ENCODE measurements around the gene JSRP1.

JSRP1 gene

GRCh38 chr19:2236064-2236313 is 20.2 kb downstream of the JSRP1 start:
- H3K27ac ChIP-seq = peak overlapping the region; percentile 88 to 98
- peak overlapping the region; percentile 70 to 73 for H3K4me3 ChIP-seq
- H3K36me3 ChIP-seq = peaks cover 0 to 37% (median 27%) of the 10 kb centered on the region in 3 donors
- no peaks in the 10 kb centered on the region for H3K9me3 ChIP-seq
- no peak for DNase-seq
- H3K4me1 ChIP-seq = peaks cover 0 to 66% (median 49%) of the 10 kb centered on the region in 4 donors
- no peaks in the 10 kb centered on the region for H3K27me3 ChIP-seq
- TF ChIP-seq, protein P1, sequence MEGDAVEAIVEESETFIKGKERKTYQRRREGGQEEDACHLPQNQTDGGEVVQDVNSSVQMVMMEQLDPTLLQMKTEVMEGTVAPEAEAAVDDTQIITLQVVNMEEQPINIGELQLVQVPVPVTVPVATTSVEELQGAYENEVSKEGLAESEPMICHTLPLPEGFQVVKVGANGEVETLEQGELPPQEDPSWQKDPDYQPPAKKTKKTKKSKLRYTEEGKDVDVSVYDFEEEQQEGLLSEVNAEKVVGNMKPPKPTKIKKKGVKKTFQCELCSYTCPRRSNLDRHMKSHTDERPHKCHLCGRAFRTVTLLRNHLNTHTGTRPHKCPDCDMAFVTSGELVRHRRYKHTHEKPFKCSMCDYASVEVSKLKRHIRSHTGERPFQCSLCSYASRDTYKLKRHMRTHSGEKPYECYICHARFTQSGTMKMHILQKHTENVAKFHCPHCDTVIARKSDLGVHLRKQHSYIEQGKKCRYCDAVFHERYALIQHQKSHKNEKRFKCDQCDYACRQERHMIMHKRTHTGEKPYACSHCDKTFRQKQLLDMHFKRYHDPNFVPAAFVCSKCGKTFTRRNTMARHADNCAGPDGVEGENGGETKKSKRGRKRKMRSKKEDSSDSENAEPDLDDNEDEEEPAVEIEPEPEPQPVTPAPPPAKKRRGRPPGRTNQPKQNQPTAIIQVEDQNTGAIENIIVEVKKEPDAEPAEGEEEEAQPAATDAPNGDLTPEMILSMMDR (IDR thresholded peaks at IDR 0.05) = no peak
- intact Hi-C loops (cut with DNase I; ENCODE audit: low total_unique reads) = loop anchor here (5.0 kb wide), 3 partner anchors 36 to 156 kb away; no protein-coding TSS in a partner anchor

GRCh38 chr19:2235381-2236063 is 20.7 kb downstream of the JSRP1 start:
- H3K4me3 ChIP-seq = peak overlapping the region; percentile 70 to 73
- TF ChIP-seq, protein P1 (IDR thresholded peaks at IDR 0.05) = no peak
- intact Hi-C loops (cut with DNase I; ENCODE audit: low total_unique reads) = loop anchor here (5.0 kb wide), 3 partner anchors 37 to 157 kb away; no protein-coding TSS in a partner anchor
- H3K27ac ChIP-seq = peak overlapping the region; percentile 88 to 98
- peaks cover 0 to 41% (median 31%) of the 10 kb centered on the region in 3 donors for H3K36me3 ChIP-seq
- DNase-seq = no peak
- no peaks in the 10 kb centered on the region for H3K27me3 ChIP-seq
- no peaks in the 10 kb centered on the region for H3K9me3 ChIP-seq
- H3K4me1 ChIP-seq = peaks cover 0 to 61% (median 45%) of the 10 kb centered on the region in 4 donors

GRCh38 chr19:2234996-2235380 is 21.2 kb downstream of the JSRP1 start:
- no peaks in the 10 kb centered on the region for H3K27me3 ChIP-seq
- intact Hi-C loops (cut with DNase I; ENCODE audit: low total_unique reads) = loop anchor here (5.0 kb wide), 3 partner anchors 37 to 157 kb away; no protein-coding TSS in a partner anchor
- no peak for DNase-seq
- H3K4me1 ChIP-seq = peaks cover 0 to 56% (median 39%) of the 10 kb centered on the region in 4 donors
- TF ChIP-seq, protein P1 (IDR thresholded peaks at IDR 0.05) = no peak
- peak overlapping the region; percentile 88 to 98 for H3K27ac ChIP-seq
- H3K4me3 ChIP-seq = peak overlapping the region; percentile 70 to 73
- peaks cover 4 to 47% (median 37%) of the 10 kb centered on the region in 3 donors for H3K36me3 ChIP-seq
- H3K9me3 ChIP-seq = no peaks in the 10 kb centered on the region

DNA sequence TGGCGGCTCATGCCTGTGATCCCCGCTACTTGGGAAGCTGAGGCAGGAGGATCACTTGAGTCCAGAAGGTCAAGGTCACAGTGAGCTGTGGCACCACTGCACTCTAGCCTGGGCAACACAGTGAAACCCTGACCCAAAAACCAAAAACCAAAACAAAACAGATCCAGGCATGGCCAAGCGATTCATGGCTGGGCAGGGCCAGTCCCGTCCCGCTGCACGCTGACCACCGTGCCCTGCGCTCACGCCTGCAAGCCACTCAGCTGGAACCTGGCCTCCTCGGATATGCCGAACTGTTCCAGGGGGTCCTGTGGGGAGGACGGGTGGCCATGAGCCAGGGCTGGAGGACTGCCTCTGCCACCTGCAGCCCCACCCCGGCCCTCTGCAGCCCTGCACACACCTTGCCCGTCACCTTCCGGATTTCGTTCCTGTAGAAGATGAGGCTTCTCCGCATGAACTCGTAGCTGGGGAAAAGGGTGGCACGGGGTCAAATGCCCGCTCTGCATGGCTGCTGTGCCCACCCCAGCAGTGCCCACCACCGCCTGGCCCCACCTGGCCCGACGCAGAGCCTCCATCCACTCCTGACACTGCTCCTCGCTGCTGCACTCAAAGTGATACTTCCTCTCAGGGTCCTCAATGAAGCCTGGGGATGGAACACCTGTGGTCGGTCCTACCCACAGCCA is 22.5 kb downstream of the JSRP1 start:
- H3K27ac ChIP-seq = no peak overlapping the region
- intact Hi-C loops (cut with DNase I; ENCODE audit: low total_unique reads) = no loop called here
- H3K27me3 ChIP-seq = no peaks in the 10 kb centered on the region
- no peaks in the 10 kb centered on the region for H3K9me3 ChIP-seq
- peaks cover 4 to 59% (median 49%) of the 10 kb centered on the region in 3 donors for H3K36me3 ChIP-seq
- H3K4me3 ChIP-seq = no peak overlapping the region
- H3K4me1 ChIP-seq = peaks cover 0 to 44% (median 31%) of the 10 kb centered on the region in 4 donors
- no peak for DNase-seq
- TF ChIP-seq, protein P1 (IDR thresholded peaks at IDR 0.05) = no peak

DNA sequence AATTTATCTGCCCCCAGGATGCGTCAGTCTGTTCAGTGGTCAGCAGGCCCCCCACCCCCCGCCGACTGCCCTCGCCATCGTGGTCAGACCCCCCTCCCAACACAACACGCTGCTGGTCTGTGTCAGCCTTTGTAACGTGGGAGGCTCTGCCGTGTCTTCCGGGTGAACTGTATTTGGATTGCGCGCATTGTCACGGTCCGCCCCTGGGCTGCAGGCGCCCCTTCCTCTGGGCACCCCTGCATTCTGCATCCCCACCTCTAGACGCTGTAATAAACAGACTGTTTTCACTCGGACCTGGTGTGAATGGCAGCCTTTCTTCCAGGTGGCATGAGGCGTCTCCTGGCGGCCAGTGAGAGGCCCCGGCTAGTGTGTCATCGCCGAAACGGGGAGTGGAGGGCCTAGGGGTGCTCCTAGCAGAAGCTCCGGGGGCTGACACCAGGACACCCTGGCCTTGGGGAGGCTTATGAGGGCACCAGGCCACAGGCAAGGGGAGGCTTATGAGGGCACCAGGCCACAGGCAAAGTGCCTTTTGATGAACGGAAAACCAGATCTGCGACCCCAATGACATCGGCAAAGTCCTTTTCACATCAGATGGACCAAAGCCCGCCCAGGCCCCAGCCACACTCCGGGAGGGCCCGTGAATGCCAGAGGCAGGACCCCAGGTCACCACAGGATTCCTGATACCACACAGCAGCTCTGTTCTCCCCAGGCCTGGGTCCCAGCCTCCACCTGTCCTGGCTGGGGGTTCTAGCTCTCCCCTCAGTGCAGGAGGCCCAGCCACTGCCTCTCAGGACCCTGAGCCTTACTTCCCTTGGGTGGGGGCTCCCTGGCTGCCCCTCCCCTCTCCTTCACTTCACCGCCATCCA is 23.7 kb downstream of the JSRP1 start:
- Histone ChIP-seq H3K4me1 (peaks cover 0 to 31% (median 20%) of the 10 kb centered on the region in 4 donors), H3K36me3 (peaks cover 4 to 71% (median 61%) of the 10 kb centered on the region in 3 donors), H3K9me3 (no peaks in the 10 kb centered on the region), H3K4me3 (no peak overlapping the region), H3K27ac (no peak overlapping the region), H3K27me3 (no peaks in the 10 kb centered on the region)
- DNase-seq = no peak
- TF ChIP-seq, protein P1 (IDR thresholded peaks at IDR 0.05) = no peak
- intact Hi-C loops (cut with DNase I; ENCODE audit: low total_unique reads) = no loop called here

All from tibial artery (tissue), 4 donors.